ENCODE results near the gene PORCN. TPM values are rescaled to one million over a fixed set of nuclear protein-coding genes. Genes with fewer than 3 reads are reported as not detected.

The PORCN gene
- total and polyA plus RNA-seq, 9 of the 15 experiments (the other 6 are each of a cell fraction or from before 2014, with no cell fraction given), result 0.34 to 5.1 (median 2.8) TPM

DNA sequence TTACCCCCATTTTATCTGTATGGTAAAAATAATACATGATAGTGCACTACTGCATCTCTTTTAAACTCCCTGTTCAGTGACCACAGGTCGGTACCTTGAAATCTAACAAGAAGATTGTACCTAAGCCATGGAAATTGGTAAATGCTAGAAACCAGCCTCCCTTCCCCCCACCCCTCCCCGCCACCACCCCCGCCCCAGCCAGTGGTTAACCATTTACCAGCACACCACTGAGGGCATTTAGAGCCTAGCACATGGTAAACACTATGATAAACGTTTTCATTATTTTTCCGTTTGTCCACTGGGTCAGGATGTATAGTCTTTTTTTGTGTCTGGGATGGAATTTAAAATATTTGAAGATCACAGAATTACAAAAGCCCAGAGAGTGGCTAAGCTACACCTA is 33.5 kb upstream of the PORCN start:
- in situ Hi-C loops (cut with MboI) (loop anchor here (25.0 kb wide), 1 partner anchor 613 kb away; no protein-coding TSS in a partner anchor), intact Hi-C loops (cut with micrococcal nuclease) (no loop called here)
- Histone ChIP-seq H3K4me1 (replicated peaks in 1 of 2; ENCODE audit: control insufficient read depth in 2 of 2, insufficient read depth in 2 of 2, low read length in 2 of 2) (peaks cover 16 to 32% of the 10 kb centered on the region in 2 experiments; a peak in 4 of 5 replicates), H3K27ac (ENCODE audit: extremely low read depth, low read depth, low read length) (peak overlapping the region; percentile 85), H3K36me3 (ENCODE audit: control insufficient read depth, insufficient read depth, low read length) (peaks cover 28% of the 10 kb centered on the region; the same call in 2 of the 3 replicates), H3K79me2 (ENCODE audit: control insufficient read depth, insufficient read depth, low read length) (peaks cover 48% of the 10 kb centered on the region), H4K20me1 (replicated peaks; ENCODE audit: control insufficient read depth, insufficient read depth, low read length) (no peaks in the 10 kb centered on the region), H3K27me3 (ENCODE audit: control insufficient read depth in 2 of 2, insufficient read depth in 2 of 2, low read length in 2 of 2) (no peaks in the 10 kb centered on the region), H3K4me3 (peak overlapping the region; percentile 94), H2AFZ (ENCODE audit: low read depth, low read length) (peak overlapping the region; percentile 94), H3K9ac (ENCODE audit: insufficient read depth in 1 of 2, low read depth in 2 of 2, low read length in 2 of 2) (peak overlapping the region; percentile 91 to 98), H3K4me2 (ENCODE audit: insufficient read depth, low read length) (peak overlapping the region; percentile 94), H3K9me3 (replicated peaks; ENCODE audit: control insufficient read depth, insufficient read depth, low read depth, low read length) (no peaks in the 10 kb centered on the region), H3K9me1 (ENCODE audit: control insufficient read depth, insufficient read depth, low read length) (peaks cover 4% of the 10 kb centered on the region)
- DNase-seq (ENCODE audit: extremely low read depth in 1 of 4, low spot score in 3 of 4) (peak in 2 of 4 experiments; percentile 32 to 57), ATAC-seq (peak; percentile 38), FAIRE-seq (no peak)
- 0% methylated on average over 3 of the region's 5 CpGs for WGBS (ENCODE audit: insufficient coverage, low coverage, missing lambda C conversion rate)
- ChIA-PET POLR2A (no interaction called here), CTCF (ENCODE audit: low intra/inter-chr PET ratio) (no interaction called here)
- TF ChIP-seq E2F3 (CRISPR knock-in tag; IDR thresholded peaks at IDR 0.05) (no peak), IRF2 (CRISPR knock-in tag; IDR thresholded peaks at IDR 0.05) (no peak), ZHX1 (conservative IDR thresholded peaks at IDR 0.05; ENCODE audit: low read length) (no peak), HMG20A (CRISPR knock-in tag; conservative IDR thresholded peaks at IDR 0.05) (no peak), SIN3A (IDR thresholded peaks at IDR 0.05; ENCODE audit: borderline replicate concordance in 2 of 2, control insufficient read depth in 1 of 2, low read depth in 2 of 2, low read length in 2 of 2) (0 out of 4 replicates have a peak, but pooled peaks of 1 of the 2 experiments have one; percentile 13), E2F8 (IDR thresholded peaks at IDR 0.05; ENCODE audit: low read depth, partially characterized antibody) (no peak)
- TF ChIP-seq, protein P1, sequence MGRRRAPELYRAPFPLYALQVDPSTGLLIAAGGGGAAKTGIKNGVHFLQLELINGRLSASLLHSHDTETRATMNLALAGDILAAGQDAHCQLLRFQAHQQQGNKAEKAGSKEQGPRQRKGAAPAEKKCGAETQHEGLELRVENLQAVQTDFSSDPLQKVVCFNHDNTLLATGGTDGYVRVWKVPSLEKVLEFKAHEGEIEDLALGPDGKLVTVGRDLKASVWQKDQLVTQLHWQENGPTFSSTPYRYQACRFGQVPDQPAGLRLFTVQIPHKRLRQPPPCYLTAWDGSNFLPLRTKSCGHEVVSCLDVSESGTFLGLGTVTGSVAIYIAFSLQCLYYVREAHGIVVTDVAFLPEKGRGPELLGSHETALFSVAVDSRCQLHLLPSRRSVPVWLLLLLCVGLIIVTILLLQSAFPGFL (CRISPR knock-in tag; IDR thresholded peaks at IDR 0.05), result no peak
- BruUV-seq (replicated peaks), result no TSS peak
